PC-9 (cell line): ENCODE results near the gene IL1RAPL1. TPM values are rescaled to one million over a fixed set of nuclear protein-coding genes. Genes with fewer than 3 reads are reported as not detected.

Experiments used
- BruUV-seq: library from RNA; stranded (reverse); fragments of 400-500 nt; replicated peaks from 2 replicates; lab custom pipeline; 2021; lab: Mats Ljungman, UMichigan
- CTCF ChIA-PET: fragments of 300-600 bp; sonication (Branson Sonifier 250); formaldehyde crosslinking; loops from one replicate; lab custom pipeline; 2022; ENCODE audit warnings: antibody characterized with exemption; lab: Charles Lee
- POLR2A ChIA-PET: fragments of 300-600 bp; sonication (Branson Sonifier 250); formaldehyde crosslinking; loops from one replicate; lab custom pipeline; 2022; ENCODE audit warnings: antibody characterized with exemption; ENCODE audit not compliant: unreplicated experiment; lab: Charles Lee
- DNase-seq, 2 experiments: peaks; one replicate each; pipeline versions ENCODE4 v3.0.0 to v3.0.0-alpha.2; 2015 to 2022; ENCODE audit warnings: mixed read lengths in 1 of 2
- H2AFZ ChIP-seq: fragments of 200-600 bp; sonication (generic); 2 replicates; pipeline ENCODE4 v1.8.1; 2017; ENCODE audit warnings: antibody characterized with exemption
- H3F3A ChIP-seq: fragments of 200-600 bp; sonication (generic); 2 replicates; pipeline ENCODE4 v1.8.1; 2017; ENCODE audit warnings: antibody characterized with exemption, mild to moderate bottlenecking, low read depth; ENCODE audit not compliant: insufficient read depth
- H3K27ac ChIP-seq: fragments of 200-600 bp; sonication (generic); 2 replicates; pipeline ENCODE4 v1.6.1; 2016; ENCODE audit warnings: mixed run types
- H3K27me3 ChIP-seq: fragments of 200-600 bp; sonication (generic); 2 replicates; pipeline ENCODE4 v1.6.1; 2016; ENCODE audit warnings: low read depth, mixed run types; ENCODE audit not compliant: insufficient read depth
- H3K36me3 ChIP-seq: fragments of 200-600 bp; sonication (generic); 2 replicates; pipeline ENCODE4 v1.6.1; 2016; ENCODE audit warnings: low read depth, mixed run types
- H3K4me1 ChIP-seq: fragments of 200-600 bp; sonication (generic); replicated peaks from 2 replicates; pipeline ENCODE4 v1.6.1; 2016; ENCODE audit warnings: mixed run types; ENCODE audit not compliant: insufficient read depth
- H3K4me2 ChIP-seq: fragments of 200-600 bp; sonication (generic); 2 replicates; pipeline ENCODE4 v1.6.1; 2017; ENCODE audit warnings: mixed run types
- H3K4me3 ChIP-seq: fragments of 200-600 bp; sonication (generic); 2 replicates; pipeline ENCODE4 v1.6.1; 2016; ENCODE audit warnings: mixed run types
- H3K79me2 ChIP-seq: fragments of 200-600 bp; sonication (generic); 2 replicates; pipeline ENCODE4 v1.6.1; 2017; ENCODE audit warnings: low read depth, mixed run types
- H3K9me2 ChIP-seq: fragments of 200-600 bp; sonication (generic); 2 replicates; pipeline ENCODE4 v1.8.1; 2017; ENCODE audit warnings: mild to moderate bottlenecking; ENCODE audit not compliant: insufficient read depth
- H3K9me3 ChIP-seq: fragments of 200-600 bp; sonication (generic); 2 replicates; pipeline ENCODE4 v1.8.1; 2016; ENCODE audit warnings: low read depth; ENCODE audit not compliant: insufficient read depth
- H4K20me1 ChIP-seq: fragments of 200-600 bp; sonication (generic); 2 replicates; pipeline ENCODE4 v1.8.1; 2017; ENCODE audit not compliant: insufficient read depth
- EZH2 ChIP-seq: fragments of 200-600 bp; sonication (generic); IDR thresholded peaks from 2 replicates; pipeline ENCODE4 v1.8.0; 2017; ENCODE audit warnings: antibody characterized with exemption, low read depth
- intact Hi-C: fragments of 100-400 bp; cut with micrococcal nuclease; formaldehyde crosslinking; loops from one replicate; pipeline ENCODE4 v1.10.0; 2022; ENCODE audit not compliant: unreplicated experiment
- total RNA-seq: library from RNA; stranded (reverse); gene quantifications from 2 replicates; pipeline ENCODE4 v1.2.3, GENCODE V29; 2021
- TF ChIP-seq, protein P1 (sequence below): fragments of 200-600 bp; sonication (generic); conservative IDR thresholded peaks from 2 replicates; pipeline ENCODE4 v1.6.1; 2017; ENCODE audit warnings: mixed run types, antibody characterized with exemption, mild to moderate bottlenecking, moderate library complexity

Gene IL1RAPL1
- total RNA-seq, 1 experiment from 2014 or later: 0.26 TPM

DNA sequence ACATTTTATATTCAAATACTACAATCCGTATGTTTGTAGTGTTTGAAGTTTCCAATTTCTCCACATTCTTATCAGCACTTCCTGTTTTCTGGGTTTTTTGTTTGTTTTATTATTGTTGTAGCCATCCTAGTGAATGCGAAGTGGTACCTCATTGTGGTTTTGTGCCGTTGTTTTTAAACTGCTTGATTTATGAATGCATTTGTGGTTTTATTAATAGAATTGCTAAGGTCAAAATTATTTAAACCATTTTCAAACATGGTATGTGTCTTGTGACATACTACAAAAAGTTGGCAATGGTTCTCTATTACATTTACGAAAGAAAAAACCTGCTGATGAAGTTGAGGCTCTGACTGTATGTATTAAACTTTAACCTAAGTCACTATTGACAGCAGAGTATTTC, 848.1 kb downstream of the IL1RAPL1 start:
- Histone ChIP-seq H3K9me3 (no peaks in the 10 kb centered on the region), H3K4me1 (no peaks in the 10 kb centered on the region), H2AFZ (no peak overlapping the region), H3K9me2 (no peaks in the 10 kb centered on the region), H3K36me3 (no peaks in the 10 kb centered on the region), H3K27ac (no peak overlapping the region), H3K4me3 (no peak overlapping the region), H3F3A (no peaks in the 10 kb centered on the region), H3K4me2 (no peak overlapping the region), H3K79me2 (no peaks in the 10 kb centered on the region), H4K20me1 (no peaks in the 10 kb centered on the region), H3K27me3 (no peaks in the 10 kb centered on the region)
- ChIA-PET CTCF (no interaction called here), POLR2A (no interaction called here)
- no TSS peak for BruUV-seq
- no peak for DNase-seq
- no peak for TF ChIP-seq EZH2
- TF ChIP-seq, protein P1, sequence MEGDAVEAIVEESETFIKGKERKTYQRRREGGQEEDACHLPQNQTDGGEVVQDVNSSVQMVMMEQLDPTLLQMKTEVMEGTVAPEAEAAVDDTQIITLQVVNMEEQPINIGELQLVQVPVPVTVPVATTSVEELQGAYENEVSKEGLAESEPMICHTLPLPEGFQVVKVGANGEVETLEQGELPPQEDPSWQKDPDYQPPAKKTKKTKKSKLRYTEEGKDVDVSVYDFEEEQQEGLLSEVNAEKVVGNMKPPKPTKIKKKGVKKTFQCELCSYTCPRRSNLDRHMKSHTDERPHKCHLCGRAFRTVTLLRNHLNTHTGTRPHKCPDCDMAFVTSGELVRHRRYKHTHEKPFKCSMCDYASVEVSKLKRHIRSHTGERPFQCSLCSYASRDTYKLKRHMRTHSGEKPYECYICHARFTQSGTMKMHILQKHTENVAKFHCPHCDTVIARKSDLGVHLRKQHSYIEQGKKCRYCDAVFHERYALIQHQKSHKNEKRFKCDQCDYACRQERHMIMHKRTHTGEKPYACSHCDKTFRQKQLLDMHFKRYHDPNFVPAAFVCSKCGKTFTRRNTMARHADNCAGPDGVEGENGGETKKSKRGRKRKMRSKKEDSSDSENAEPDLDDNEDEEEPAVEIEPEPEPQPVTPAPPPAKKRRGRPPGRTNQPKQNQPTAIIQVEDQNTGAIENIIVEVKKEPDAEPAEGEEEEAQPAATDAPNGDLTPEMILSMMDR: no peak
- intact Hi-C loops: no loop called here

DNA sequence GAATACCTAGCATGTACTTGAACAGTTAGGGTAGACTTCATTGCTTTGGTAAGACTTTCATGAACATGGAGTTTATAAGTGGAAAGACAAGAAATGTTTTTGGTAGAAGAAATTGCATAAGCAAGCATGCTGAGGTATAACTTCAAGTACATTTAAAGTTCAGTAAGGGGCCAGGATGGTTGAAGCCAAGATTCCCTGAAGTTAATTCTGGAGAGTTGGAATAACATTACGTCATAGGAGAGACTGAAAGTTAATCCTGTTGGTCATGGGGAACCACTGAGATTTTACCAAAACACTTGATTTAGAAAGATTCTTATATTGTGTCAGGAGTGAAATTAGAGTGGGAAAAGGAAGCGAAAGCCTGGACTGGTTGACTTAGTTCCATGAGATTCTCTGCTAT, 860.6 kb downstream of the IL1RAPL1 start:
- ChIA-PET POLR2A (no interaction called here), CTCF (no interaction called here)
- H3K9me3 ChIP-seq: no peaks in the 10 kb centered on the region
- no peak overlapping the region for H3K27ac ChIP-seq
- H2AFZ ChIP-seq: no peak overlapping the region
- no peaks in the 10 kb centered on the region for H3F3A ChIP-seq
- no peaks in the 10 kb centered on the region for H3K4me1 ChIP-seq
- BruUV-seq: no TSS peak
- H3K27me3 ChIP-seq: no peaks in the 10 kb centered on the region
- no peak for TF ChIP-seq EZH2
- TF ChIP-seq, protein P1: no peak
- no peaks in the 10 kb centered on the region for H3K36me3 ChIP-seq
- H3K79me2 ChIP-seq: no peaks in the 10 kb centered on the region
- H3K9me2 ChIP-seq: no peaks in the 10 kb centered on the region
- H4K20me1 ChIP-seq: no peaks in the 10 kb centered on the region
- intact Hi-C loops: no loop called here
- no peak overlapping the region for H3K4me3 ChIP-seq
- no peak overlapping the region for H3K4me2 ChIP-seq
- no peak for DNase-seq

DNA sequence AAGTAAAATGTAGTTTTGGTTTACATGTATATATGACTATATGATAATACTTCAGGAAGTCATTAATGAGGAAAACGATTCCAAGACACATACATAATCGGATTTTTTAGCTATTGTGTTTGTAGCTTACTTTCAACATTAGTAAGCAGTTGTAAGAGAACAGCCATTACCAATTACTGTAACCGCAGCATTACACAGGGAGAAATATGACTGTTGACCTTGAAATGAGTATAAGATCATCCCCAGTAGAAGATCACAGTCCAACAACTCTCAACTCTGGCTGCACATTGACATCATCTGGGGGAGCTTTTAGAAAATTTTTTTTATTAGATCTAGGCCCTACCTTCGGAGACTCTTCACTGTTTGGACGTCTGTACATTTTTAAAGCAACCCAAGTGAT, 866.1 kb downstream of the IL1RAPL1 start:
- ChIA-PET CTCF (no interaction called here), POLR2A (no interaction called here)
- BruUV-seq: no TSS peak
- Histone ChIP-seq H3K36me3 (no peaks in the 10 kb centered on the region), H3K27ac (no peak overlapping the region), H3K4me3 (no peak overlapping the region), H4K20me1 (no peaks in the 10 kb centered on the region), H2AFZ (no peak overlapping the region), H3K27me3 (no peaks in the 10 kb centered on the region), H3K9me3 (no peaks in the 10 kb centered on the region), H3K4me1 (no peaks in the 10 kb centered on the region), H3K79me2 (no peaks in the 10 kb centered on the region), H3K4me2 (no peak overlapping the region), H3F3A (no peaks in the 10 kb centered on the region), H3K9me2 (no peaks in the 10 kb centered on the region)
- intact Hi-C loops: no loop called here
- no peak for DNase-seq
- TF ChIP-seq, protein P1: no peak
- TF ChIP-seq EZH2: no peak
